Mesenchymal stem cell (in vitro differentiated cells and primary cell): Measurements from ENCODE around the gene SRSF8.
"Not testable (repeated sequence)": the region's sequence is repeated elsewhere in the genome, so short reads cannot be mapped to it uniquely, and the experiment has no call there.

Experiments
- DNase-seq: peaks from one replicate; pipeline ENCODE4 v3.0.0-alpha.2; 2013
- H2AFZ ChIP-seq: one replicate; pipeline ENCODE4 v1.6.1; 2013; ENCODE audit warnings: low read depth, mild to moderate bottlenecking, control low read depth, inconsistent platforms, low read length, moderate library complexity
- H2AK5ac ChIP-seq: 2 replicates; pipeline ENCODE4 v1.6.1; 2013; ENCODE audit warnings: low read length, moderate library complexity, mild to moderate bottlenecking, inconsistent platforms; ENCODE audit not compliant: severe bottlenecking
- H2BK120ac ChIP-seq: one replicate; pipeline ENCODE4 v1.6.1; 2013; ENCODE audit warnings: low read depth, mild to moderate bottlenecking, inconsistent platforms, low read length, moderate library complexity
- H2BK12ac ChIP-seq, 2 experiments: one replicate each; pipeline ENCODE4 v1.6.1; 2013; ENCODE audit warnings: inconsistent platforms in 2 of 2, low read length in 2 of 2, mild to moderate bottlenecking in 2 of 2, moderate library complexity in 2 of 2, control low read depth in 1 of 2
- H2BK15ac ChIP-seq: one replicate; pipeline ENCODE4 v1.6.1; 2013; ENCODE audit warnings: mild to moderate bottlenecking, low read depth, inconsistent platforms; ENCODE audit not compliant: poor library complexity, severe bottlenecking
- H2BK5ac ChIP-seq: 2 replicates; pipeline ENCODE4 v1.6.1; 2013; ENCODE audit warnings: low read depth, mild to moderate bottlenecking, low read length, control low read depth, inconsistent platforms; ENCODE audit not compliant: poor library complexity, severe bottlenecking
- H3K14ac ChIP-seq, 2 experiments: one replicate each; pipeline ENCODE4 v1.6.1; 2013; ENCODE audit warnings: inconsistent platforms in 2 of 2, low read length in 2 of 2, control low read depth in 1 of 2, mild to moderate bottlenecking in 1 of 2, moderate library complexity in 1 of 2
- H3K18ac ChIP-seq, 2 experiments: one replicate each; pipeline ENCODE4 v1.6.1; 2013; ENCODE audit warnings: inconsistent platforms in 2 of 2, low read length in 2 of 2, control low read depth in 1 of 2, low read depth in 1 of 2, mild to moderate bottlenecking in 1 of 2
- H3K23ac ChIP-seq, 2 experiments: one replicate each; pipeline ENCODE4 v1.6.1; 2013; ENCODE audit warnings: inconsistent platforms in 2 of 2, low read length in 2 of 2, mild to moderate bottlenecking in 2 of 2, moderate library complexity in 2 of 2, control low read depth in 1 of 2
- H3K27ac ChIP-seq: 2 replicates; pipeline ENCODE4 v1.5.1; 2013; ENCODE audit warnings: mild to moderate bottlenecking, moderate library complexity, low read length, control low read depth, inconsistent platforms; ENCODE audit not compliant: poor library complexity, severe bottlenecking
- H3K27me3 ChIP-seq, 2 experiments: 2 replicates each; pipeline versions ENCODE4 v1.6.1 to v1.7.0; 2013; ENCODE audit warnings: low read length in 2 of 2, mild to moderate bottlenecking in 2 of 2, moderate library complexity in 2 of 2, control low read depth in 1 of 2, inconsistent platforms in 1 of 2; ENCODE audit not compliant: control insufficient read depth in 1 of 2, insufficient read depth in 1 of 2
- H3K36me3 ChIP-seq, 2 experiments: 2 replicates each; pipeline versions ENCODE4 v1.6.1 to v1.7.0; 2013; ENCODE audit warnings: low read length in 2 of 2, control low read depth in 1 of 2, inconsistent platforms in 1 of 2, low read depth in 1 of 2, mild to moderate bottlenecking in 1 of 2; ENCODE audit not compliant: insufficient read depth in 2 of 2, control insufficient read depth in 1 of 2
- H3K4ac ChIP-seq, 2 experiments: one replicate each; pipeline ENCODE4 v1.6.1; 2013; ENCODE audit warnings: inconsistent platforms in 2 of 2, low read length in 2 of 2, mild to moderate bottlenecking in 2 of 2, moderate library complexity in 2 of 2, control low read depth in 1 of 2, low read depth in 1 of 2
- H3K4me1 ChIP-seq: 2 replicates; pipeline ENCODE4 v1.6.1; 2013; ENCODE audit warnings: low read depth, low read length, control low read depth; ENCODE audit not compliant: control insufficient read depth, insufficient read depth
- H3K4me2 ChIP-seq: 2 replicates; pipeline ENCODE4 v1.6.1; 2013; ENCODE audit warnings: low read length, mild to moderate bottlenecking, inconsistent platforms; ENCODE audit not compliant: poor library complexity, severe bottlenecking
- H3K4me3 ChIP-seq, 2 experiments: 2 replicates each; pipeline versions ENCODE4 v1.5.1 to v1.7.0; 2013; ENCODE audit warnings: low read length in 2 of 2, mild to moderate bottlenecking in 2 of 2, control low read depth in 1 of 2, low read depth in 1 of 2; ENCODE audit not compliant: insufficient read depth in 1 of 2
- H3K79me1 ChIP-seq: replicated peaks from 2 replicates; pipeline ENCODE4 v1.6.1; 2013; ENCODE audit warnings: mild to moderate bottlenecking, control low read depth, low read length, inconsistent platforms; ENCODE audit not compliant: poor library complexity, severe bottlenecking
- H3K9ac ChIP-seq: 2 replicates; pipeline ENCODE4 v1.7.0; 2013; ENCODE audit warnings: mild to moderate bottlenecking, low read length, moderate library complexity
- H3K9me3 ChIP-seq: 2 replicates; pipeline ENCODE4 v1.7.0; 2013; ENCODE audit warnings: mild to moderate bottlenecking, low read length; ENCODE audit not compliant: control insufficient read depth
- H4K8ac ChIP-seq: one replicate; pipeline ENCODE4 v1.6.1; 2013; ENCODE audit warnings: inconsistent platforms, mild to moderate bottlenecking, low read length, moderate library complexity
- H4K91ac ChIP-seq: one replicate; pipeline ENCODE4 v1.6.1; 2013; ENCODE audit warnings: mild to moderate bottlenecking, low read length, inconsistent platforms
- WGBS: methylation state at CpG from one replicate; pipeline ENCODE4 v1.1.7; 2013; ENCODE audit warnings: mixed read lengths; 5-methylcytosine and 5-hydroxymethylcytosine counted together

The SRSF8 gene

GRCh38 chr11:95049122-95049521 is 17.6 kb upstream of the SRSF8 start, which contains the start of gene KDM4F:
TSS of gene KDM4F (plus strand) at chr11:95049422.
- not testable (repeated sequence) for H2AK5ac ChIP-seq, H3K79me1 ChIP-seq, H3K4me1 ChIP-seq, H3K14ac ChIP-seq, H2BK15ac ChIP-seq, H3K4me3 ChIP-seq, H4K91ac ChIP-seq, H3K4ac ChIP-seq, H3K23ac ChIP-seq, H3K9me3 ChIP-seq, H3K36me3 ChIP-seq, DNase-seq, H2BK12ac ChIP-seq, H3K27ac ChIP-seq, H3K9ac ChIP-seq, H2BK5ac ChIP-seq, H2BK120ac ChIP-seq, H2AFZ ChIP-seq, H3K18ac ChIP-seq, H4K8ac ChIP-seq, H3K4me2 ChIP-seq
- peaks cover 25 to 36% of the 10 kb centered on the region in 2 experiments for H3K27me3 ChIP-seq
- WGBS = 85% methylated on average over 2 of the region's 3 CpGs

GRCh38 chr11:95050595-95051202 is 16.0 kb upstream of the SRSF8 start:
- Histone ChIP-seq H3K9ac (no peak overlapping the region), H2BK12ac (no peak overlapping the region), H3K9me3 (no peaks in the 10 kb centered on the region), H4K91ac (no peak overlapping the region), H3K4me1 (no peaks in the 10 kb centered on the region), H4K8ac (no peak overlapping the region), H3K4ac (no peak overlapping the region), H2BK15ac (no peak overlapping the region), H3K79me1 (no peaks in the 10 kb centered on the region), H2BK5ac (no peak overlapping the region), H3K14ac (no peak overlapping the region), H3K18ac (no peak overlapping the region), H2AFZ (no peak overlapping the region), H2AK5ac (no peak overlapping the region), H3K36me3 (no peaks in the 10 kb centered on the region), H3K23ac (no peak overlapping the region), H3K4me2 (no peak overlapping the region), H2BK120ac (no peak overlapping the region), H3K27ac (no peak overlapping the region), H3K27me3 (peaks cover 16 to 33% of the 10 kb centered on the region in 2 experiments), H3K4me3 (no peak overlapping the region)
- no peak for DNase-seq
- WGBS = 90% methylated on average over 22 of the region's 22 CpGs

- no peak overlapping the region for H3K18ac ChIP-seq
- H3K4me3 ChIP-seq = no peak overlapping the region
- no peak overlapping the region for H3K4ac ChIP-seq
- H3K36me3 ChIP-seq = no peaks in the 10 kb centered on the region
- no peak overlapping the region for H2BK12ac ChIP-seq
- H2BK120ac ChIP-seq = no peak overlapping the region
- no peak overlapping the region for H2BK5ac ChIP-seq
- H2BK15ac ChIP-seq = no peak overlapping the region
- H3K9me3 ChIP-seq = no peaks in the 10 kb centered on the region
- DNase-seq = no peak
- no peak overlapping the region for H4K8ac ChIP-seq
- WGBS = 97% methylated on average over 1 of the region's 2 CpGs
- H3K4me1 ChIP-seq = peaks cover 8% of the 10 kb centered on the region
- no peak overlapping the region for H3K27ac ChIP-seq
- no peak overlapping the region for H2AFZ ChIP-seq
- no peak overlapping the region for H3K23ac ChIP-seq
- H3K79me1 ChIP-seq = no peaks in the 10 kb centered on the region
- H3K9ac ChIP-seq = no peak overlapping the region
- H3K4me2 ChIP-seq = no peak overlapping the region
- H4K91ac ChIP-seq = no peak overlapping the region
- no peak overlapping the region for H2AK5ac ChIP-seq
- H3K14ac ChIP-seq = no peak overlapping the region
- H3K27me3 ChIP-seq = peaks cover 16 to 22% of the 10 kb centered on the region in 2 experiments
Measured at GRCh38 chr11:95054356-95054755, 12.4 kb upstream of the SRSF8 start.

GRCh38 chr11:95055283-95055897 is 11.3 kb upstream of the SRSF8 start:
- Histone ChIP-seq H4K8ac (no peak overlapping the region), H3K36me3 (no peaks in the 10 kb centered on the region), H3K9me3 (no peaks in the 10 kb centered on the region), H3K4ac (no peak overlapping the region), H3K4me1 (peaks cover 8% of the 10 kb centered on the region), H3K27me3 (peaks cover 19 to 22% of the 10 kb centered on the region in 2 experiments), H3K79me1 (no peaks in the 10 kb centered on the region), H4K91ac (no peak overlapping the region), H2BK5ac (no peak overlapping the region), H3K27ac (no peak overlapping the region), H3K14ac (no peak overlapping the region), H2BK15ac (no peak overlapping the region), H2BK120ac (no peak overlapping the region), H3K9ac (no peak overlapping the region), H3K18ac (no peak overlapping the region), H3K4me2 (no peak overlapping the region), H2AFZ (no peak overlapping the region), H3K23ac (no peak overlapping the region), H2BK12ac (no peak overlapping the region), H3K4me3 (no peak overlapping the region), H2AK5ac (no peak overlapping the region)
- no peak for DNase-seq
- no CpG with 5 or more reads among the region's 2 CpGs for WGBS
